ENCODE data around the gene MTG1.

MTG1 gene

GRCh38 chr10:133471300-133472109 is 77.5 kb downstream of the MTG1 start:
- no peak for FAIRE-seq
